Transverse colon (tissue), 4 donors: ENCODE results near the gene ZFP90. TPM values are rescaled to one million over a fixed set of nuclear protein-coding genes. Genes with fewer than 3 reads are reported as not detected.

Experiments used
- DNase-seq: peaks from one replicate; pipeline ENCODE4 v3.0.0-alpha.2; 2019
- H3K27ac ChIP-seq, 4 donors: fragments of 200-600 bp; sonication (generic); 2 replicates each; pipeline ENCODE4 v1.5.1; 2016 to 2018; ENCODE audit warnings: inconsistent platforms in 4 of 4
- H3K27me3 ChIP-seq: fragments of 200-600 bp; sonication (generic); 2 replicates; pipeline ENCODE4 v1.5.1; 2017; ENCODE audit warnings: inconsistent platforms
- H3K36me3 ChIP-seq, 4 donors: fragments of 200-600 bp; sonication (generic); 2 replicates each; pipeline ENCODE4 v1.5.1; 2017 to 2019; ENCODE audit warnings: inconsistent platforms in 4 of 4
- H3K4me1 ChIP-seq, 4 donors: fragments of 200-600 bp; sonication (generic); 2 replicates each; pipeline ENCODE4 v1.5.1; 2017 to 2020; ENCODE audit warnings: inconsistent platforms in 4 of 4
- H3K4me3 ChIP-seq, 4 donors: fragments of 200-600 bp; sonication (generic); 1 replicate in 1 of 4; 2 replicates in 3 of 4; pipeline versions ENCODE4 v1.5.1 to v1.6.1; 2017 to 2019; ENCODE audit warnings: inconsistent platforms in 4 of 4
- H3K9me3 ChIP-seq, 2 donors: fragments of 200-600 bp; sonication (generic); 2 replicates each; pipeline ENCODE4 v1.5.1; 2017 to 2019; ENCODE audit warnings: inconsistent platforms in 2 of 2
- CTCF ChIP-seq, 5 experiments: fragments of 200-600 bp in 3 of 5; fragments of 450-650 bp in 2 of 5; sonication (generic) in 3 of 5; IDR thresholded peaks; 1 replicate in 2 of 5; 2 replicates in 3 of 5; pipeline ENCODE4 v1.5.1; 2016 to 2017; ENCODE audit warnings: antibody characterized with exemption in 5 of 5, inconsistent platforms in 3 of 5, mild to moderate bottlenecking in 2 of 5, moderate library complexity in 1 of 5
- EP300 ChIP-seq: sonication (generic); formaldehyde crosslinking; IDR thresholded peaks from one replicate; pipeline ENCODE4 v1.6.1; 2017; ENCODE audit warnings: antibody characterized with exemption, low read depth
- POLR2A ChIP-seq: fragments of 450-650 bp; IDR thresholded peaks from one replicate; pipeline ENCODE4 v1.6.1; 2016; ENCODE audit warnings: antibody characterized with exemption, mild to moderate bottlenecking, moderate library complexity
- POLR2AphosphoS5 ChIP-seq, 3 donors: sonication (generic); formaldehyde crosslinking; IDR thresholded peaks; one replicate each; pipeline ENCODE4 v1.6.1; 2016; ENCODE audit warnings: antibody characterized with exemption in 3 of 3
- WGBS, 2 donors: methylation state at CpG; one replicate each; pipeline ENCODE4 v1.1.5; 2018; ENCODE audit warnings: low coverage in 1 of 2; 5-methylcytosine and 5-hydroxymethylcytosine counted together
- in situ Hi-C, 4 donors: fragments of 200-750 bp; cut with MboI; loops; one replicate each; pipeline versions ENCODE4 v1.15.0 to v1.15.1; 2017; ENCODE audit warnings: low sequenced_read_pairs in 3 of 4, low pct_ligation_motif_present in 1 of 4, low pct_unique_long_range_greater_than_20kb in 1 of 4
- intact Hi-C: fragments of 100-400 bp; cut with DNase I; formaldehyde crosslinking; loops from one replicate; pipeline ENCODE4 v1.15.1; 2023; ENCODE audit warnings: low total_unique reads
- total RNA-seq, 4 donors: library from RNA; depleted of rRNA; stranded (reverse); fragments of >200 nt; gene quantifications; one replicate each; pipeline ENCODE4 v1.1.0, GENCODE V29; 2016

ZFP90 gene
- total RNA-seq, 4 donors from 2014 or later = 10.1 to 78.2 (median 16.4) TPM

- WGBS, 2 donors = 20 to 27% methylated on average over 9 to 13 of the region's 13 CpGs
- TF ChIP-seq EP300 (no peak), CTCF (IDR thresholded peaks at IDR 0.05) (no peak), POLR2A (no peak), POLR2AphosphoS5 (IDR thresholded peaks at IDR 0.05) (no peak)
- no peak for DNase-seq
- Histone ChIP-seq H3K9me3 (no peaks in the 10 kb centered on the region), H3K27me3 (no peaks in the 10 kb centered on the region), H3K36me3 (no peaks in the 10 kb centered on the region), H3K27ac (peak overlapping the region in 3 of 4 donors; percentile 57 to 67 (median 63)), H3K4me3 (peak overlapping the region; percentile 23 to 91 (median 74)), H3K4me1 (peaks cover 4 to 20% (median 18%) of the 10 kb centered on the region in 4 donors)
- in situ Hi-C loops = no loop called here
- intact Hi-C loops = loop anchor here (2.0 kb wide), 1 partner anchor 595 kb away; no protein-coding TSS in a partner anchor
Observed at GRCh38 chr16:68529608-68529930, 9.5 kb upstream of the ZFP90 start.

- peak overlapping the region; percentile 13 to 67 (median 60) for H3K27ac ChIP-seq
- no peaks in the 10 kb centered on the region for H3K27me3 ChIP-seq
- intact Hi-C loops (loop anchor here (2.0 to 5.0 kb wide), 2 partner anchors 177 to 595 kb away; no protein-coding TSS in a partner anchor), in situ Hi-C loops (no loop called here)
- no peaks in the 10 kb centered on the region for H3K36me3 ChIP-seq
- TF ChIP-seq POLR2A (no peak), CTCF (IDR thresholded peaks at IDR 0.05) (no peak)
- H3K4me1 ChIP-seq = peaks cover 4 to 20% (median 18%) of the 10 kb centered on the region in 4 donors
- 1% methylated on average over 33 of the region's 56 CpGs; no CpG with 5 or more reads in 1 of the 2 donors for WGBS, 2 donors
- no peaks in the 10 kb centered on the region for H3K9me3 ChIP-seq
- DNase-seq = peak; percentile 93
- peak overlapping the region; percentile 60 to 91 (median 74) for H3K4me3 ChIP-seq
Observed at GRCh38 chr16:68529931-68530701, 9.0 kb upstream of the ZFP90 start.

- no peaks in the 10 kb centered on the region for H3K27me3 ChIP-seq
- H3K4me1 ChIP-seq = peaks cover 4 to 18% (median 15%) of the 10 kb centered on the region in 4 donors
- no peak for TF ChIP-seq CTCF (IDR thresholded peaks at IDR 0.05)
- TF ChIP-seq POLR2AphosphoS5 (IDR thresholded peaks at IDR 0.05) = no peak
- TF ChIP-seq EP300 = no peak
- TF ChIP-seq POLR2A = no peak
- no peaks in the 10 kb centered on the region for H3K9me3 ChIP-seq
- no peak for DNase-seq
- in situ Hi-C loops (no loop called here), intact Hi-C loops (loop anchor here (5.0 kb wide), 1 partner anchor 173 kb away; no protein-coding TSS in a partner anchor)
- H3K27ac ChIP-seq = no peak overlapping the region
- no peaks in the 10 kb centered on the region for H3K36me3 ChIP-seq
- no peak overlapping the region for H3K4me3 ChIP-seq
- 96 to 100% methylated on average over 4 to 5 of the region's 5 CpGs for WGBS, 2 donors
Observed at GRCh38 chr16:68533937-68534336, 5.2 kb upstream of the ZFP90 start.

- H3K27ac ChIP-seq = no peak overlapping the region
- DNase-seq = no peak
- peaks cover 4 to 16% (median 14%) of the 10 kb centered on the region in 4 donors for H3K4me1 ChIP-seq
- H3K9me3 ChIP-seq = no peaks in the 10 kb centered on the region
- intact Hi-C loops = no loop called here
- H3K36me3 ChIP-seq = no peaks in the 10 kb centered on the region
- TF ChIP-seq POLR2A (no peak), CTCF (IDR thresholded peaks at IDR 0.05) (no peak), POLR2AphosphoS5 (IDR thresholded peaks at IDR 0.05) (no peak), EP300 (no peak)
- H3K27me3 ChIP-seq = no peaks in the 10 kb centered on the region
- no peak overlapping the region for H3K4me3 ChIP-seq
- in situ Hi-C loops = no loop called here
- 59 to 63% methylated on average over 1 of the region's 1 CpG for WGBS, 2 donors
Observed at GRCh38 chr16:68535331-68535730, 3.8 kb upstream of the ZFP90 start.
